PC-3 (cell line): ENCODE measurements around the gene WFDC10A. TPM values are rescaled to one million over a fixed set of nuclear protein-coding genes. Genes with fewer than 3 reads are reported as not detected.

ENCODE experiments used
- ATAC-seq: fragments of 200-7000 bp; cut with Tn5 transposase; 2 replicates; pipeline ENCODE4 v1.9.1; 2020; ENCODE audit warnings: mild to moderate bottlenecking, moderate library complexity
- BruUV-seq: library from RNA; stranded (reverse); fragments of 400-500 nt; replicated peaks from 2 replicates; lab custom pipeline; 2021; lab: Mats Ljungman, UMichigan
- CTCF ChIA-PET: fragments of 300-600 bp; sonication (Branson Sonifier 250); formaldehyde crosslinking; loops from one replicate; lab custom pipeline; 2022; ENCODE audit warnings: antibody characterized with exemption; lab: Charles Lee
- POLR2A ChIA-PET: fragments of 300-600 bp; sonication (Branson Sonifier 250); formaldehyde crosslinking; loops from one replicate; lab custom pipeline; 2022; ENCODE audit warnings: antibody characterized with exemption; ENCODE audit not compliant: unreplicated experiment; lab: Charles Lee
- DNase-seq: peaks from one replicate; pipeline ENCODE4 v3.0.0-alpha.2; 2015
- H2AFZ ChIP-seq: fragments of 300-600 bp; sonication (generic); 2 replicates; pipeline ENCODE4 v1.6.0; 2016; ENCODE audit warnings: antibody characterized with exemption, low read length
- H3F3A ChIP-seq: fragments of 300-600 bp; sonication (generic); one replicate; pipeline ENCODE4 v1.6.0; 2017; ENCODE audit warnings: antibody characterized with exemption, low read length, control low read depth, mild to moderate bottlenecking; ENCODE audit not compliant: unreplicated experiment
- H3K27ac ChIP-seq: fragments of 300-600 bp; sonication (generic); 2 replicates; pipeline ENCODE4 v1.5.1; 2016; ENCODE audit warnings: mild to moderate bottlenecking, low read length
- H3K27me3 ChIP-seq: fragments of 300-600 bp; sonication (generic); 2 replicates; pipeline ENCODE4 v1.6.1; 2016; ENCODE audit warnings: low read length, mixed read lengths
- H3K36me3 ChIP-seq: fragments of 300-600 bp; sonication (generic); 2 replicates; pipeline ENCODE4 v1.6.1; 2016; ENCODE audit warnings: low read depth, mixed run types, low read length, mixed read lengths
- H3K4me1 ChIP-seq: fragments of 300-600 bp; sonication (generic); 2 replicates; pipeline ENCODE4 v1.5.1; 2016; ENCODE audit warnings: low read length; ENCODE audit not compliant: insufficient read depth
- H3K4me2 ChIP-seq: fragments of 300-600 bp; sonication (generic); 2 replicates; pipeline ENCODE4 v1.6.0; 2016; ENCODE audit warnings: low read length
- H3K4me3 ChIP-seq: fragments of 300-600 bp; sonication (generic); 2 replicates; pipeline ENCODE4 v1.5.1; 2016; ENCODE audit warnings: mild to moderate bottlenecking, low read length, mixed read lengths
- H3K79me2 ChIP-seq: fragments of 300-600 bp; sonication (generic); 2 replicates; pipeline ENCODE4 v1.6.1; 2017; ENCODE audit warnings: low read length, mixed read lengths
- H3K9ac ChIP-seq: fragments of 300-600 bp; sonication (generic); 2 replicates; pipeline ENCODE4 v1.6.0; 2016; ENCODE audit warnings: mild to moderate bottlenecking, low read length
- H3K9me2 ChIP-seq: fragments of 300-600 bp; sonication (generic); replicated peaks from 2 replicates; pipeline ENCODE4 v1.6.1; 2016; ENCODE audit warnings: mixed run types, low read length, mixed read lengths
- H3K9me3 ChIP-seq: fragments of 300-600 bp; sonication (generic); 2 replicates; pipeline ENCODE4 v1.6.1; 2016; ENCODE audit warnings: low read length, mixed read lengths
- H4K20me1 ChIP-seq: fragments of 300-600 bp; sonication (generic); 2 replicates; pipeline ENCODE4 v1.6.1; 2016; ENCODE audit warnings: low read length, mixed read lengths
- EZH2 ChIP-seq: fragments of 300-600 bp; sonication (generic); IDR thresholded peaks from one replicate; pipeline ENCODE4 v1.6.1; 2017; ENCODE audit warnings: antibody characterized with exemption, mild to moderate bottlenecking, low read length; ENCODE audit not compliant: unreplicated experiment
- EZH2phosphoT487 ChIP-seq: fragments of 300-600 bp; sonication (generic); IDR thresholded peaks from 2 replicates; pipeline ENCODE4 v1.6.1; 2018; ENCODE audit warnings: mild to moderate bottlenecking, antibody characterized with exemption, low read length, borderline replicate concordance
- intact Hi-C: fragments of 100-400 bp; cut with micrococcal nuclease; formaldehyde crosslinking; loops from 2 replicates; pipeline ENCODE4 v1.9.0; 2023
- total RNA-seq: library from RNA; depleted of rRNA; stranded (reverse); fragments of >200 nt; gene quantifications from 2 replicates; pipeline ENCODE4 v1.2.3, GENCODE V29; 2014
- TF ChIP-seq, protein P1 (sequence below): fragments of 300-600 bp; sonication (generic); conservative IDR thresholded peaks from 2 replicates; pipeline ENCODE4 v1.5.1; 2017; ENCODE audit warnings: antibody characterized with exemption, low read depth, mild to moderate bottlenecking, low read length

WFDC10A gene
- total RNA-seq, 1 experiment from 2014 or later: not detected

GRCh38 chr20:45592574-45593189 lies 36.9 kb upstream of the WFDC10A start:
- no peaks in the 10 kb centered on the region for H4K20me1 ChIP-seq
- H3K9ac ChIP-seq: no peak overlapping the region
- no peaks in the 10 kb centered on the region for H3K36me3 ChIP-seq
- H3K27ac ChIP-seq: no peak overlapping the region
- H3K9me2 ChIP-seq: no peaks in the 10 kb centered on the region
- no peaks in the 10 kb centered on the region for H3K9me3 ChIP-seq
- ChIA-PET POLR2A (interaction anchor here (0.6 kb wide), 1 partner anchor 380 kb away, joined by 7 read pairs; no protein-coding TSS in a partner anchor), CTCF (no interaction called here)
- no peaks in the 10 kb centered on the region for H3K79me2 ChIP-seq
- peaks cover 16% of the 10 kb centered on the region; the same call in 1 of the 2 replicates for H3K27me3 ChIP-seq
- peak; percentile 83 for ATAC-seq
- TF ChIP-seq EZH2phosphoT487 (no peak), EZH2 (no peak)
- TF ChIP-seq, protein P1, sequence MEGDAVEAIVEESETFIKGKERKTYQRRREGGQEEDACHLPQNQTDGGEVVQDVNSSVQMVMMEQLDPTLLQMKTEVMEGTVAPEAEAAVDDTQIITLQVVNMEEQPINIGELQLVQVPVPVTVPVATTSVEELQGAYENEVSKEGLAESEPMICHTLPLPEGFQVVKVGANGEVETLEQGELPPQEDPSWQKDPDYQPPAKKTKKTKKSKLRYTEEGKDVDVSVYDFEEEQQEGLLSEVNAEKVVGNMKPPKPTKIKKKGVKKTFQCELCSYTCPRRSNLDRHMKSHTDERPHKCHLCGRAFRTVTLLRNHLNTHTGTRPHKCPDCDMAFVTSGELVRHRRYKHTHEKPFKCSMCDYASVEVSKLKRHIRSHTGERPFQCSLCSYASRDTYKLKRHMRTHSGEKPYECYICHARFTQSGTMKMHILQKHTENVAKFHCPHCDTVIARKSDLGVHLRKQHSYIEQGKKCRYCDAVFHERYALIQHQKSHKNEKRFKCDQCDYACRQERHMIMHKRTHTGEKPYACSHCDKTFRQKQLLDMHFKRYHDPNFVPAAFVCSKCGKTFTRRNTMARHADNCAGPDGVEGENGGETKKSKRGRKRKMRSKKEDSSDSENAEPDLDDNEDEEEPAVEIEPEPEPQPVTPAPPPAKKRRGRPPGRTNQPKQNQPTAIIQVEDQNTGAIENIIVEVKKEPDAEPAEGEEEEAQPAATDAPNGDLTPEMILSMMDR: peak; percentile 97
- no TSS peak for BruUV-seq
- no peak overlapping the region for H3K4me2 ChIP-seq
- H3K4me1 ChIP-seq: no peaks in the 10 kb centered on the region
- no peak overlapping the region for H2AFZ ChIP-seq
- no peak overlapping the region for H3K4me3 ChIP-seq
- H3F3A ChIP-seq: no peaks in the 10 kb centered on the region
- peak; percentile 90 for DNase-seq
- intact Hi-C loops: loop anchor here (1.0 kb wide), 3 partner anchors 46 to 371 kb away; no protein-coding TSS in a partner anchor

GRCh38 chr20:45593498-45593897 lies 36.0 kb upstream of the WFDC10A start:
- H3K27me3 ChIP-seq: peaks cover 21% of the 10 kb centered on the region; the same call in 1 of the 2 replicates
- no TSS peak for BruUV-seq
- ATAC-seq: no peak
- no peaks in the 10 kb centered on the region for H4K20me1 ChIP-seq
- DNase-seq: no peak
- POLR2A ChIA-PET: interaction anchor here (0.6 kb wide), 1 partner anchor 379 kb away, joined by 7 read pairs; no protein-coding TSS in a partner anchor
- no peaks in the 10 kb centered on the region for H3K79me2 ChIP-seq
- no peaks in the 10 kb centered on the region for H3K9me3 ChIP-seq
- H3K36me3 ChIP-seq: no peaks in the 10 kb centered on the region
- intact Hi-C loops: no loop called here
- no peak for TF ChIP-seq EZH2
- TF ChIP-seq, protein P1: no peak
- TF ChIP-seq EZH2phosphoT487: no peak
- no peak overlapping the region for H3K4me3 ChIP-seq
- no peaks in the 10 kb centered on the region for H3K4me1 ChIP-seq
- H3K27ac ChIP-seq: no peak overlapping the region
- CTCF ChIA-PET: no interaction called here
- H3K4me2 ChIP-seq: no peak overlapping the region
- H3K9ac ChIP-seq: no peak overlapping the region
- H3K9me2 ChIP-seq: no peaks in the 10 kb centered on the region
- no peaks in the 10 kb centered on the region for H3F3A ChIP-seq
- H2AFZ ChIP-seq: no peak overlapping the region

DNA sequence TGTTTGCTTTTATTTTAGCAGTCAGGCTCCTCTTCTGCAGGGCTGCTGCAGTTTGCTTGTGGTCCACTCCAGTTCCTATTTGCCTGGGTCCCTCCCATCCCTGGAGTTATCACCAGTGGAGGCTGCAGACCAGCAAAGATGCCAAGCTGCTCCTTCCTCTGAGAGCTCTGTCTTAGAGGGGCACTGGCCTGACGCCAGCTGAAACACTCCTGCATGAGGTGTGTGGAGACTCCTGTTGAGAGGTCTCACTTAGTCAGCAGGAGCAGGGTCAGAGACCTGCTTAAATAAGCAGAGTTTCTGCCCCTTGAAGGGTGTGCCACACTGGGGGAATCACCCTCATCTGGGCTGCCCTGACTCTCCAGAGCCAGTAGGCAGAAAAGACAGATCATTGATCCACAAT lies 34.3 kb upstream of the WFDC10A start:
- intact Hi-C loops: no loop called here
- BruUV-seq: no TSS peak
- no peak overlapping the region for H3K4me3 ChIP-seq
- H3K4me2 ChIP-seq: no peak overlapping the region
- no peaks in the 10 kb centered on the region for H3K9me3 ChIP-seq
- ATAC-seq (no peak), DNase-seq (no peak)
- CTCF ChIA-PET: no interaction called here
- peaks cover 21% of the 10 kb centered on the region; the same call in 1 of the 2 replicates for H3K27me3 ChIP-seq
- H3K79me2 ChIP-seq: no peaks in the 10 kb centered on the region
- no peaks in the 10 kb centered on the region for H3K4me1 ChIP-seq
- POLR2A ChIA-PET: no interaction called here
- no peaks in the 10 kb centered on the region for H3F3A ChIP-seq
- no peaks in the 10 kb centered on the region for H4K20me1 ChIP-seq
- TF ChIP-seq, protein P1: no peak
- no peak for TF ChIP-seq EZH2
- no peak for TF ChIP-seq EZH2phosphoT487
- H2AFZ ChIP-seq: no peak overlapping the region
- no peaks in the 10 kb centered on the region for H3K9me2 ChIP-seq
- H3K36me3 ChIP-seq: no peaks in the 10 kb centered on the region
- H3K27ac ChIP-seq: no peak overlapping the region
- no peak overlapping the region for H3K9ac ChIP-seq
